Measurements from ENCODE around the gene INTS7.

INTS7 gene

GRCh38 chr1:211901945-211902344 is 133.4 kb downstream of the INTS7 start:
- no peak for DNase-seq

DNA sequence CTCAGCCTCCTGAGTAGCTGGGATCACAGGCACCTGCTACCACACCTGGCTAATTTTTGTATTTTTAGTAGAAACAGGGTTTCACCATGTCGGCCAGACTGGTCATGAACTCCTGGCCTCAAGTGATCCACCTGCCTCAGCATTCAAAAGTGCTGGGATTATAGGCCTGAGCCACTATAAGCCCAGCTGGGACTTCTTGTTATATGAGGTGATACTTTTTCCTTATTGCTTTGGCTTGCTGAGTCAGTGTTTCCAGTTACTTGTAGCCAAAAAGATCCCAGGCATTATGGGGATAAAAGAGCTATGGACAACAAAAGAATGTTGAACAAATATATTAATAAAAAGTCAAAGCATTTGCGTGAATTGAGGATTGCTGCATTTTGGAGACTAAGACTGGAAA is 134.9 kb downstream of the INTS7 start:
- no peak for DNase-seq

DNA sequence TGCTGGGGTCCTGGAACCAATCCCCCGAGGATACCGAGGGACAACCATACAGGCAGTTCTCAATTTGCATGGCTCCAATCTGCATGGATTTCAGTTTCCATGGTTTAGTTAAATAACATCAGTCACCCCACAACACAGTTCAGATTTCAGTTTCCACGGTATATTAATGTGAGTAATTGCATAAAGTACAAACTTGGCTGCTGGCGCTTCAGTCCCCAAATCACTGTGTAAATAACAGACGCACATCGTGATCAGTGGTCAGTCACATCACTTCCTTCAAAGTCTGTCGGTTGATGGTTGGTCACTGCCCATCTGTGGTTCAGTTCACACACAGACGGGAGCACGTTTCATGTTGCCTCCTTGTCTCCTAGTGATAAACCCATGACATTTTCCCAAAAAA is 138.4 kb downstream of the INTS7 start:
- DNase-seq: no peak

- no peak for DNase-seq
These were observed 140.1 kb downstream of the INTS7 start for GRCh38 chr1:211895126-211895759.

DNA sequence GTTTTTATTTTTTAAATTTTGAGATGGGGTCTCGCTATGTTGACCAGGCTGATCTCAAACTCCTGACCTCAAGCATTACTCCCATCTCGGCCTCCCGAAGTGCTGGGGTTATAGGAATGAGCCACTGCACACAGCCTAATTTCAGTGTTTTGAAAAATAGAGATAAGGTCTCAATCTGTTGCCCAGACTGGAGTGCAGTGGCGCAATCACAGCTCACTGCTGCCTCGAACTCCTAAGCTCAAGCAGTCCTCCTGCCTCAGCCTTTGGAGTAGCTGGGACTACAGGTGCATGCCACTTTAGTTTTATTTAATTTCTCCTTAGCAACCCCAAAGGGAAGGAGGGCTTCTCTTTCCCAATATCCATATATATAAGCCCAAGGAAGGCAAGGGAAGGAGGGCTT is 141.0 kb downstream of the INTS7 start:
- no peak for DNase-seq

GRCh38 chr1:211893260-211893659 is 142.1 kb downstream of the INTS7 start:
- no peak for DNase-seq

DNA sequence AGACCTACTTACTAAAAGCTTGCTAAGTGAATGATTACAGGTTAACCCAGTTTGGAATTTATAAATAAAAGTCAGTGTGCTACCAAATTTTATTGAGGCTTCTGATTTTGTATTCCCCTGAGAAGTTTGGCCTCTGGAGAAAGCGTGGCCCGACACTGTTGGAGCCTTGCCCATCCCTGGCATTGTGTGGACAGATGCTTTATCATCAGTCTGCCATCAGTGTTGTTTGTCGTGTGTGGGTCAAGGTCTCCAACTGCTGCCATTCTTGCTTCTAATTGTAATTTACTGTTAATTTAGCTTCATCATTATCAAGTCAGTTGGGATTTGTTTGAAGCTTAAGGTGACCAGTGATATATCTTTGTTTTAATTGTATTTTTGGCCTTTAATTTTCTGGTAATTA is 142.8 kb downstream of the INTS7 start:
- no peak for DNase-seq

DNA sequence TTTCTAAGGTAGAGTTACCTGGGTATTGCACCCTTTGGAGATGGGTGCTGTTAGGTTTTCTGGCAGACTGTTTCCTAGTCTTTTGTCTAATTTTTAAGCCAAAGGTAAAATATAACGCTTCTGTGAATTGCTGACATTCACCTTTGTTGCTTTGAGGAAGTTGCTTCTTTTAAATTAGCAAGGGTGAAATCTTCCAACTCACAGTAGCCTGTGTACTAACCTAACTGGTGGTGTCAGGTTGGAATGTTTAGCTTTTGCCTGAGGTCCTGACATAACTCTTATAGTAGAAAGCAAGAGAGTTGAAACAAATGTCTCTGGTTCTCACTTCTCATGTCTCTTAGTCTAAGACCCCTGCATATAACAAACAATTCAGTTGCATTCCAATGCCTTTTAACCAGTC is 143.6 kb downstream of the INTS7 start:
- no peak for DNase-seq

Data from activated CD8-positive, alpha-beta memory T cell treated with anti-CD3 and anti-CD28 coated beads, Interleukin-2, amount 50 U/mL, for 4 hours (primary cell).